GM21526 (cell line): ENCODE data around the gene ZEB2.

Source experiments
- ATAC-seq: cut with Tn5 transposase; IDR thresholded peaks from one replicate; pipeline ENCODE4 v1.9.1; 2021; ENCODE audit warnings: moderate library complexity; ENCODE audit not compliant: unreplicated experiment, low FRiP score

The ZEB2 gene

GRCh38 chr2:144455987-144456386 lies 63.9 kb downstream of the ZEB2 start:
- ATAC-seq, result no peak

GRCh38 chr2:144454466-144455287 lies 65.2 kb downstream of the ZEB2 start:
- no peak for ATAC-seq

GRCh38 chr2:144453486-144454158 lies 66.3 kb downstream of the ZEB2 start:
- ATAC-seq, result no peak

- no peak for ATAC-seq
These were observed 67.0 kb downstream of the ZEB2 start for GRCh38 chr2:144452989-144453336.

GRCh38 chr2:144452169-144452988 lies 67.5 kb downstream of the ZEB2 start:
- ATAC-seq, result no peak

GRCh38 chr2:144451443-144451842 lies 68.5 kb downstream of the ZEB2 start:
- no peak for ATAC-seq

GRCh38 chr2:144449028-144449406 lies 70.9 kb downstream of the ZEB2 start:
- ATAC-seq, result no peak

GRCh38 chr2:144448389-144449027 lies 71.4 kb downstream of the ZEB2 start:
- ATAC-seq, result no peak

- ATAC-seq, result no peak
These were observed 72.4 kb downstream of the ZEB2 start for GRCh38 chr2:144447535-144447934.

GRCh38 chr2:144446136-144446535 lies 73.8 kb downstream of the ZEB2 start:
- ATAC-seq, result no peak

- no peak for ATAC-seq
These were observed 74.7 kb downstream of the ZEB2 start for GRCh38 chr2:144445196-144445595.

GRCh38 chr2:144443837-144444817 lies 75.8 kb downstream of the ZEB2 start:
- ATAC-seq, result no peak

GRCh38 chr2:144441711-144442141 lies 78.2 kb downstream of the ZEB2 start:
- no peak for ATAC-seq

- no peak for ATAC-seq
These were observed 79.9 kb downstream of the ZEB2 start for GRCh38 chr2:144439993-144440392.

GRCh38 chr2:144438801-144439631 lies 80.9 kb downstream of the ZEB2 start:
- no peak for ATAC-seq

- ATAC-seq, result no peak
These were observed 82.3 kb downstream of the ZEB2 start for GRCh38 chr2:144437636-144438035.

- no peak for ATAC-seq
These were observed 85.3 kb downstream of the ZEB2 start for GRCh38 chr2:144434425-144435222.

GRCh38 chr2:144432921-144433320 lies 87.0 kb downstream of the ZEB2 start:
- ATAC-seq, result no peak
